K562 (cell line): ENCODE results near the gene SLC25A45. TPM values are rescaled to one million over a fixed set of nuclear protein-coding genes. Genes with fewer than 3 reads are reported as not detected.

ENCODE experiments used
- ATF7 ChIP-seq: fragments of 450-650 bp; IDR thresholded peaks from 2 replicates; pipeline ENCODE4 v1.7.1; 2014; ENCODE audit warnings: mild to moderate bottlenecking, moderate library complexity
- BCOR ChIP-seq: fragments of 450-650 bp; IDR thresholded peaks from 2 replicates; pipeline ENCODE4 v1.6.1; 2016
- CEBPB ChIP-seq: fragments of 450-650 bp; IDR thresholded peaks from 2 replicates; pipeline ENCODE4 v1.6.1; 2016; ENCODE audit warnings: missing genetic modification characterization, missing compliant biosample characterization
- ETV6 ChIP-seq, 3 experiments: fragments of 150-350 bp in 1 of 3; sonication (generic) in 1 of 3; formaldehyde crosslinking in 1 of 3; IDR thresholded peaks; 2 replicates each; pipeline versions ENCODE4 v1.6.1 to v1.8.0; 2014 to 2022; ENCODE audit warnings: borderline replicate concordance in 2 of 3, low read depth in 2 of 3, antibody characterized with exemption in 1 of 3, low read length in 1 of 3, mild to moderate bottlenecking in 1 of 3, missing genetic modification reagents in 1 of 3
- GATAD2B ChIP-seq: fragments of 450-650 bp; IDR thresholded peaks from 2 replicates; pipeline ENCODE4 v1.6.1; 2017; ENCODE audit warnings: mild to moderate bottlenecking, borderline replicate concordance
- HDAC2 ChIP-seq: fragments of 450-650 bp; IDR thresholded peaks from 2 replicates; pipeline ENCODE4 v1.6.1; 2016; ENCODE audit warnings: mild to moderate bottlenecking
- HSF4 ChIP-seq: fragments of 250-450 bp; sonication (Bioruptor Pico); IDR thresholded peaks from 2 replicates; pipeline ENCODE4 v2.1.2; 2022; ENCODE audit warnings: mild to moderate bottlenecking, moderate library complexity, borderline replicate concordance
- NCOR1 ChIP-seq: fragments of 450-650 bp; IDR thresholded peaks from 2 replicates; pipeline ENCODE4 v1.6.1; 2016; ENCODE audit warnings: mild to moderate bottlenecking, moderate library complexity
- PBX2 ChIP-seq, 2 experiments: IDR thresholded peaks in 1 of 2; conservative IDR thresholded peaks in 1 of 2; 2 replicates each; pipeline ENCODE4 v1.6.1; 2016; ENCODE audit warnings: low read depth in 2 of 2, mild to moderate bottlenecking in 1 of 2, missing compliant biosample characterization in 1 of 2, missing genetic modification characterization in 1 of 2, moderate library complexity in 1 of 2
- PHB2 ChIP-seq: fragments of 450-650 bp; IDR thresholded peaks from 2 replicates; pipeline ENCODE4 v1.6.1; 2017; ENCODE audit warnings: low read depth
- SMAD4 ChIP-seq: fragments of 250-450 bp; sonication (Bioruptor Pico); conservative IDR thresholded peaks from 2 replicates; pipeline ENCODE4 v1.8.0; 2021; ENCODE audit warnings: inconsistent platforms, mild to moderate bottlenecking, moderate library complexity
- SPI1 ChIP-seq: IDR thresholded peaks from 2 replicates; pipeline ENCODE4 v1.6.1; 2011; ENCODE audit warnings: low read depth, low read length, control low read depth, borderline replicate concordance
- TBL1XR1 ChIP-seq, 2 experiments: IDR thresholded peaks; 2 replicates each; pipeline ENCODE4 v1.6.1; 2012; ENCODE audit warnings: improper control_type of control experiment in 2 of 2, low read length in 2 of 2, mild to moderate bottlenecking in 1 of 2
- TEAD4 ChIP-seq, 2 experiments: sonication (generic) in 1 of 2; formaldehyde crosslinking in 1 of 2; IDR thresholded peaks; 2 replicates each; pipeline versions ENCODE4 v1.6.1 to v1.8.0; 2012 to 2022; ENCODE audit warnings: borderline replicate concordance in 1 of 2, inconsistent platforms in 1 of 2, low read length in 1 of 2, mild to moderate bottlenecking in 1 of 2, missing genetic modification reagents in 1 of 2
- THRB ChIP-seq: fragments of 450-650 bp; formaldehyde crosslinking; conservative IDR thresholded peaks from 2 replicates; pipeline ENCODE4 v1.4.0; 2022; ENCODE audit warnings: mild to moderate bottlenecking, missing genetic modification characterization
- ZNF316 ChIP-seq: fragments of 450-650 bp; IDR thresholded peaks from 2 replicates; pipeline ENCODE4 v1.6.1; 2016
- ZNF644 ChIP-seq: fragments of 200-800 bp; sonication (Bioruptor generic); IDR thresholded peaks from 2 replicates; pipeline ENCODE4 v1.6.1; 2016; ENCODE audit warnings: low read depth, missing genetic modification characterization, missing compliant biosample characterization
- polyA plus RNA-seq, 8 experiments: library from polyadenylated mRNA; depleted of rRNA in 4 of 8; stranded (reverse) in 5 of 8; unstranded in 3 of 8; fragments of >200 nt; fragmentation: Nextera tagmentation in 2 of 8; fragmentation: Illumina TruSeq in 1 of 8; extraction: Ambion mirVana in 2 of 8; extraction: Trizol in 1 of 8; gene quantifications; 2 replicates each; pipeline versions ENCODE4 v1.2.1 to v1.2.3, GENCODE V29; 2011 to 2014; ENCODE audit warnings: inconsistent platforms in 1 of 8, missing spikeins in 1 of 8
- total RNA-seq, 7 experiments: library from RNA; depleted of rRNA in 6 of 7; stranded (reverse); fragments of >200 nt in 6 of 7; fragmentation: Illumina TruSeq in 2 of 7; extraction: Trizol in 2 of 7; gene quantifications; 2 replicates each; pipeline versions ENCODE4 v1.2.1 to v1.2.3, GENCODE V29; 2011 to 2021; ENCODE audit warnings: low replicate concordance in 1 of 7
- TF ChIP-seq, protein P1 (sequence below): fragments of 250-450 bp; sonication (Bioruptor Pico); IDR thresholded peaks from 2 replicates; pipeline ENCODE4 v1.9.0; 2021; ENCODE audit warnings: mild to moderate bottlenecking, inconsistent platforms
- TF ChIP-seq, protein P2 (sequence below): fragments of 250-450 bp; sonication (Bioruptor Pico); IDR thresholded peaks from 2 replicates; pipeline ENCODE4 v1.8.0; 2022; ENCODE audit warnings: moderate library complexity, mild to moderate bottlenecking, inconsistent platforms

SLC25A45 gene
- total and polyA plus RNA-seq, 9 of the 15 experiments (the other 6 are each of a cell fraction or from before 2014, with no cell fraction given) = 0.15 to 2.3 (median 0.68) TPM

DNA sequence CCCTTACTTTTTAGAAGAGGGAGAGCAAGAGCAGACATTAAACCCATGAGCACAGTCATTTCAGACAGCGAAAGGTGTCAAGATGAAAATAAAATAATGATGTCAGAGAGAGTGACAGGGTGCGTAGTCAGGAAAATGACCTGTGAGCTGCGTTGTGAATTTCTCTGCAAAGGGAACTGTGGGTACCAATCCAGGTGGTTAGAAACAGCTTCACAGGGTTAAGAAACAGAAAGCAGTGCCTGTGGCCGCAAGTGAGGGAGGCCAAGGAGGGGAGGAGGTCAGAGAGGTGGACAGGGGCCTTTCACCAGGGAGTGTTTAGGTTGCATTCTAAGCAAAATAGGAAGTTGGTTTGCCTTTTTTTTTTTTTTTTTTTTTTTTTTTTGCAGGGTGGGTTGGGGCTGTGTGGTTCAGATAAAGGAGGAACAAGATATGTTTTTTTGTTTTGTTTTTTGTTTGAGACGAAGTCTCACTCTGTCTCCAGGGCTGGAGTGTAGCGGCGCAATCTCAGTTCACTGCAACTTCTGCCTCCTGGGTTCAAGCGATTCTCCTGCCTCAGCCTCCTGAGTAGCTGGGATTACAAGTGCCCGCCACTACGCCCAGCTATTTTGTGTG, 20.0 kb downstream of the SLC25A45 start (continued):
- TF ChIP-seq PBX2 (CRISPR knock-in tag; IDR thresholded peaks at IDR 0.05; ENCODE audit: low read depth) = no peak
- no peak for TF ChIP-seq PBX2 (tag; conservative IDR thresholded peaks at IDR 0.05; ENCODE audit: low read depth)
- no peak for TF ChIP-seq HSF4
- TF ChIP-seq TBL1XR1 (IDR thresholded peaks at IDR 0.05; ENCODE audit: low read length in 2 of 2) = peak in 1 of 2 experiments; percentile 54; a peak in 2 of 4 replicates
- TF ChIP-seq CEBPB = no peak
- TF ChIP-seq, protein P1, sequence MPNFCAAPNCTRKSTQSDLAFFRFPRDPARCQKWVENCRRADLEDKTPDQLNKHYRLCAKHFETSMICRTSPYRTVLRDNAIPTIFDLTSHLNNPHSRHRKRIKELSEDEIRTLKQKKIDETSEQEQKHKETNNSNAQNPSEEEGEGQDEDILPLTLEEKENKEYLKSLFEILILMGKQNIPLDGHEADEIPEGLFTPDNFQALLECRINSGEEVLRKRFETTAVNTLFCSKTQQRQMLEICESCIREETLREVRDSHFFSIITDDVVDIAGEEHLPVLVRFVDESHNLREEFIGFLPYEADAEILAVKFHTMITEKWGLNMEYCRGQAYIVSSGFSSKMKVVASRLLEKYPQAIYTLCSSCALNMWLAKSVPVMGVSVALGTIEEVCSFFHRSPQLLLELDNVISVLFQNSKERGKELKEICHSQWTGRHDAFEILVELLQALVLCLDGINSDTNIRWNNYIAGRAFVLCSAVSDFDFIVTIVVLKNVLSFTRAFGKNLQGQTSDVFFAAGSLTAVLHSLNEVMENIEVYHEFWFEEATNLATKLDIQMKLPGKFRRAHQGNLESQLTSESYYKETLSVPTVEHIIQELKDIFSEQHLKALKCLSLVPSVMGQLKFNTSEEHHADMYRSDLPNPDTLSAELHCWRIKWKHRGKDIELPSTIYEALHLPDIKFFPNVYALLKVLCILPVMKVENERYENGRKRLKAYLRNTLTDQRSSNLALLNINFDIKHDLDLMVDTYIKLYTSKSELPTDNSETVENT (CRISPR knock-in tag) = no peak
- TF ChIP-seq, protein P2, sequence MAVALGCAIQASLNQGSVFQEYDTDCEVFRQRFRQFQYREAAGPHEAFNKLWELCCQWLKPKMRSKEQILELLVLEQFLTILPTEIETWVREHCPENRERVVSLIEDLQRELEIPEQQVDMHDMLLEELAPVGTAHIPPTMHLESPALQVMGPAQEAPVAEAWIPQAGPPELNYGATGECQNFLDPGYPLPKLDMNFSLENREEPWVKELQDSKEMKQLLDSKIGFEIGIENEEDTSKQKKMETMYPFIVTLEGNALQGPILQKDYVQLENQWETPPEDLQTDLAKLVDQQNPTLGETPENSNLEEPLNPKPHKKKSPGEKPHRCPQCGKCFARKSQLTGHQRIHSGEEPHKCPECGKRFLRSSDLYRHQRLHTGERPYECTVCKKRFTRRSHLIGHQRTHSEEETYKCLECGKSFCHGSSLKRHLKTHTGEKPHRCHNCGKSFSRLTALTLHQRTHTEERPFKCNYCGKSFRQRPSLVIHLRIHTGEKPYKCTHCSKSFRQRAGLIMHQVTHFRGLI (CRISPR knock-in tag) = no peak
- TF ChIP-seq BCOR = peak; percentile 76; the same call in 1 of the 2 replicates
- 0 out of 2 replicates have a peak, but pooled peaks have one; percentile 20 for TF ChIP-seq ZNF644 (tag)
- 0 out of 2 replicates have a peak, but pooled peaks have one; percentile 22 for TF ChIP-seq SMAD4 (CRISPR knock-in tag)
- TF ChIP-seq SPI1 = peak; percentile 8; the same call in 1 of the 2 replicates
- no peak for TF ChIP-seq THRB (CRISPR knock-in tag)
- peak; percentile 51; the same call in 1 of the 2 replicates for TF ChIP-seq TEAD4 (IDR thresholded peaks at IDR 0.05; ENCODE audit: low read length)
- TF ChIP-seq TEAD4 (CRISPR knock-in tag; IDR thresholded peaks at IDR 0.05; ENCODE audit: borderline replicate concordance) = no peak
- 0 out of 4 replicates have a peak, but pooled peaks of 1 of the 2 experiments have one; percentile 16 for TF ChIP-seq ETV6 (IDR thresholded peaks at IDR 0.05; ENCODE audit: borderline replicate concordance in 1 of 2, low read depth in 2 of 2, low read length in 1 of 2)
- TF ChIP-seq ETV6 (CRISPR knock-in tag; IDR thresholded peaks at IDR 0.05; ENCODE audit: borderline replicate concordance) = no peak
- TF ChIP-seq ATF7 = peak; percentile 21; the same call in 1 of the 2 replicates
- peak; percentile 46; the same call in 1 of the 2 replicates for TF ChIP-seq PHB2
- TF ChIP-seq ZNF316 = no peak
- no peak for TF ChIP-seq GATAD2B
- TF ChIP-seq NCOR1 = peak; percentile 36; the same call in 1 of the 2 replicates
- peak; percentile 45; the same call in 1 of the 2 replicates for TF ChIP-seq HDAC2
